H1 (cell line): ENCODE measurements around the gene NUP42.

ENCODE experiments used
- CTCF ChIP-seq, 3 experiments: IDR thresholded peaks; 1 replicate in 2 of 3; 2 replicates in 1 of 3; pipeline versions ENCODE4 v1.5.1 to v1.6.1; 2011; ENCODE audit warnings: low read length in 3 of 3, mild to moderate bottlenecking in 3 of 3, inconsistent platforms in 2 of 3, low read depth in 1 of 3, moderate library complexity in 1 of 3; ENCODE audit not compliant: insufficient read depth in 1 of 3; ENCODE audit errors: control extremely low read depth in 1 of 3
- JUND ChIP-seq: IDR thresholded peaks from 2 replicates; pipeline ENCODE4 v1.6.1; 2011; ENCODE audit warnings: mild to moderate bottlenecking, improper control_type of control experiment, low read length
- PHF8 ChIP-seq: fragments of 200-600 bp; sonication (generic); conservative IDR thresholded peaks from 2 replicates; pipeline ENCODE4 v1.7.1; 2012; ENCODE audit warnings: low read depth, mild to moderate bottlenecking, inconsistent platforms, low read length, moderate library complexity
- POLR2A ChIP-seq, 2 experiments: IDR thresholded peaks; 1 replicate in 1 of 2; 2 replicates in 1 of 2; pipeline ENCODE4 v1.6.1; 2011; ENCODE audit warnings: low read depth in 2 of 2, low read length in 2 of 2, mild to moderate bottlenecking in 2 of 2; ENCODE audit errors: control extremely low read depth in 1 of 2
- POLR2AphosphoS5 ChIP-seq: IDR thresholded peaks from 2 replicates; pipeline ENCODE4 v1.6.1; 2011; ENCODE audit warnings: low read depth, low read length
- SP2 ChIP-seq: IDR thresholded peaks from 2 replicates; pipeline ENCODE4 v1.6.1; 2012; ENCODE audit warnings: mild to moderate bottlenecking, low read length, inconsistent platforms
- YY1 ChIP-seq: IDR thresholded peaks from 2 replicates; pipeline ENCODE4 v1.6.1; 2011; ENCODE audit warnings: low read depth, mild to moderate bottlenecking, low read length

- TF ChIP-seq POLR2A (IDR thresholded peaks at IDR 0.05; ENCODE audit: control extremely low read depth in 1 of 2, low read depth in 2 of 2, low read length in 2 of 2) (no peak), JUND (no peak), CTCF (IDR thresholded peaks at IDR 0.05; ENCODE audit: control extremely low read depth in 1 of 3, insufficient read depth in 1 of 3, low read depth in 1 of 3, low read length in 3 of 3) (no peak), PHF8 (no peak), POLR2AphosphoS5 (no peak), SP2 (no peak), YY1 (no peak)
Observed at GRCh38 chr7:23242321-23242720, 60.5 kb downstream of the NUP42 start.
